Neuron (in vitro differentiated cells): ENCODE measurements around the gene GPD2.

Source experiments
- H2AFZ ChIP-seq: one replicate; pipeline ENCODE4 v1.6.1; 2013; ENCODE audit warnings: low read depth, mild to moderate bottlenecking, inconsistent platforms, low read length, moderate library complexity
- H3K27me3 ChIP-seq: one replicate; pipeline ENCODE4 v1.6.1; 2013; ENCODE audit warnings: low read length; ENCODE audit not compliant: insufficient read depth
- H3K36me3 ChIP-seq: one replicate; pipeline ENCODE4 v1.6.1; 2013; ENCODE audit warnings: low read length; ENCODE audit not compliant: insufficient read depth
- H3K4me1 ChIP-seq: one replicate; pipeline ENCODE4 v1.6.1; 2013; ENCODE audit warnings: low read length; ENCODE audit not compliant: insufficient read depth
- H3K4me3 ChIP-seq: 2 replicates; pipeline ENCODE4 v1.5.1; 2013; ENCODE audit warnings: mild to moderate bottlenecking, low read length, moderate library complexity
- H3K9me3 ChIP-seq: one replicate; pipeline ENCODE4 v1.6.1; 2013; ENCODE audit warnings: low read length

The GPD2 gene

DNA sequence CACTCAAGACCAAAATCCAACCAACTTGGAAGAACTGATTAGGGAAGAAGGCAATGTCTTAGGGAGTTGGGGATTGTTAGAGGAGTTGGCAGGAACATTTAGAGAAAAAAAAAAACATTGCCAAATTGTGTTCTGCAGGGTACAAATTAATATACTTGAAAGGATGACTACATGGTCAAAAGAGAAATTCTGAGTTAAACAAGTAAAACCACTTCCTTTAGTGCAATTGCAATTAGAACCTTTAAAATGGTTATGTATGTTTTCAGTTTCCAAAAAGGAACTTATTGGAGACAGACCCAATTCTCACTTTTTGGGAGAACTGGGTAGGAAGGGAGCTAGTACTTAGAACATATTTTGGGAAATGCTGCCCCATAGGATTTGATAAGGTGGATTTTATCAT, 137.9 kb downstream of the GPD2 start:
- no peak overlapping the region for H2AFZ ChIP-seq

DNA sequence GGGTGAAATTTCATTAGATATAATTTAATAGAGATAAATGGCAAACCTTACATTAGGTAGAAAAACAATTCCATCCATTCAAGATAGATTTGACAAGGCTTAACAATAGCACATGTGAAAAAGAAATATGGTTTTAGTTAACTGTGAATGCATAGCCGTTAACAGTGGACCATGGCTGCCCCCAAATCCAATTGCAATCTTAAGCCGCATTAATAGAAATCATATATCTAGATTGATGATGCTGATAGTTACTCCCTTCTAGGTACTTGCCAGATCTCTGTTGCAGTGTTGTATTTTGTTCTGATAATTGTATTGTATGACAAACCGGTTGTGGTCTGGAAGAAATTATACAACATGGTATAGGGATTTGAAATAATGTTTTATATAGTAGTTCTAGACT, 139.8 kb downstream of the GPD2 start:
- Histone ChIP-seq H3K9me3 (no peaks in the 10 kb centered on the region), H2AFZ (no peak overlapping the region), H3K4me1 (no peaks in the 10 kb centered on the region), H3K27me3 (no peaks in the 10 kb centered on the region), H3K4me3 (no peak overlapping the region), H3K36me3 (no peaks in the 10 kb centered on the region)

More for the DNA sequence above, 137.9 kb downstream of the GPD2 start:
- no peaks in the 10 kb centered on the region for H3K27me3 ChIP-seq
- H3K36me3 ChIP-seq, result no peaks in the 10 kb centered on the region
- H3K4me1 ChIP-seq, result no peaks in the 10 kb centered on the region
- H3K9me3 ChIP-seq, result no peaks in the 10 kb centered on the region
- H3K4me3 ChIP-seq, result no peak overlapping the region

DNA sequence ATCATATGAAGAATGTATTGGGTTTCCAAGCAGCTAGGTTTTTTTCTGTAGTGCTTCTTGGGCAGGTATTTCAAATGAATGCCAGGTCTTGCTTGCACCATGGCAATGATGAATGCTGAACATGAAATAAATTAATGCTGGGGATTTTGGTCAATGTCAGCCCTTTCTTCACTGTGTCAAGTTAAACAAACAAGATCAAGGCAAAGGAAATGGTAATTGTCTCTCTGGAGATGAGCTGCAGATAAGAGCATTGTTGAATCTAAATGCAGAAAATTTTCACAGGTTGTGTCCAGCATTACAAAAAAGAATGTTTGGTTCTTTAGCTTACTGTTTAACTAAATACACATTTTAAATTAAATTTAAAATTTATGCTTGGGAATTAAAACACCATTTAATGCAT, 144.3 kb downstream of the GPD2 start:
- Histone ChIP-seq H3K4me3 (no peak overlapping the region), H3K4me1 (no peaks in the 10 kb centered on the region), H2AFZ (no peak overlapping the region), H3K9me3 (no peaks in the 10 kb centered on the region), H3K36me3 (no peaks in the 10 kb centered on the region), H3K27me3 (no peaks in the 10 kb centered on the region)

DNA sequence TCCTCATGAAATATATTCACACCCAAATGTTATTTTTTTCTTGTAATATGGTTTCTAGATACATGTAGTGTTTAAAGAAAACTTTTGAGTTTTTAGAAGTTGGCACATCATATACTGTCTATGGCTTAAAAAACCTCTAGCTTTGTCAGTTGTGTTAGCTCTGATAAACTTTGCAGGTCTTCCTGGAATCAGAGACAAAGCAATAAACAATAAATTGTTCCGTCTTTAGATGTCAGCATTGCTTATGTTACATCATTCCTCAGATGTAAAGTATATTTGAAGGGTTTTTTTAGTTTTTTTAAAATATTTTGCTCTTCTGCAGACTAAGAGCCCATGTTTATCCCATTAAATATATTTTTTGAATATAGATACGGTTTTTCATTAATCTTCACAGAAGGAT, 145.1 kb downstream of the GPD2 start:
- Histone ChIP-seq H3K27me3 (no peaks in the 10 kb centered on the region), H3K9me3 (no peaks in the 10 kb centered on the region), H3K4me1 (no peaks in the 10 kb centered on the region), H3K4me3 (no peak overlapping the region), H2AFZ (no peak overlapping the region), H3K36me3 (no peaks in the 10 kb centered on the region)

DNA sequence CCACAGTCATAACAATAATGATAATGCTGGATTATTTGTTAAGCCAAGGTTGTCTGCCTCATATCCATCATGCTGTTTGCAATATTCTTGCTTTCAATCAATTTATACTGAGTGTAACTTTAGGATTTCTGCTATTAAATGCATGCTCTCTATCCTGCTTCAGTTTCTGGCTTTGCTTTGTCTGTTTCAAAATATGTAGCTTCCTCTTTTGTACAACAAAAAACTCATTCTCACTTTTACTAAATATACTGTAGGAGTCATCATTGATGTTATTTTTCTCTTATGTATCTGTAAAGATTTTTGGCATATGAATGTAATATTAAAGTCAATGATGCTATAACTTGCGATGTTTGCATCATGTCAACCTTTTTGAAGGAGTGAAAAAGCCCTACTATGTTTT, 149.3 kb downstream of the GPD2 start:
- Histone ChIP-seq H3K9me3 (no peaks in the 10 kb centered on the region), H3K4me3 (no peak overlapping the region), H3K36me3 (no peaks in the 10 kb centered on the region), H2AFZ (no peak overlapping the region), H3K27me3 (no peaks in the 10 kb centered on the region), H3K4me1 (peaks cover 2% of the 10 kb centered on the region)

DNA sequence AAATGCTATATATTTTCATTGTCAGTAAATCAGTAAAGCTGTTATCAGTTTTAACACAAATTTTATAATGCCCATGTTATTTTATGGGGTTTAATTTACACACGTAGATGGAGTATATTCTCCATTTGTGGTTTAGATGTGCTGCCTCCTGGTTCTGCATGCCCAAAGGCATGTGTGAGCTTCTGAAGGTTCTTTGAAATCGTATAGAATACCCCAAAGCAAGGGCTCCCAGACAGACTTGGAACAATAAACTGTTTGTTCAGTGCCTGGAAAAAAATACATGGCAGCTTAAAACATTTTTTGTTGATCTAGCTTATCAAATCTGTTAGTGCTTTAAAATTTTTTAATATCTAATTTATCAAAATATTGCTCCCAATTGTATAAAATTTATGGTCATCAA, 150.4 kb downstream of the GPD2 start:
- H3K36me3 ChIP-seq, result no peaks in the 10 kb centered on the region
- H3K4me1 ChIP-seq, result peaks cover 6% of the 10 kb centered on the region
- H2AFZ ChIP-seq, result no peak overlapping the region
- no peak overlapping the region for H3K4me3 ChIP-seq
- H3K9me3 ChIP-seq, result no peaks in the 10 kb centered on the region
- H3K27me3 ChIP-seq, result no peaks in the 10 kb centered on the region

DNA sequence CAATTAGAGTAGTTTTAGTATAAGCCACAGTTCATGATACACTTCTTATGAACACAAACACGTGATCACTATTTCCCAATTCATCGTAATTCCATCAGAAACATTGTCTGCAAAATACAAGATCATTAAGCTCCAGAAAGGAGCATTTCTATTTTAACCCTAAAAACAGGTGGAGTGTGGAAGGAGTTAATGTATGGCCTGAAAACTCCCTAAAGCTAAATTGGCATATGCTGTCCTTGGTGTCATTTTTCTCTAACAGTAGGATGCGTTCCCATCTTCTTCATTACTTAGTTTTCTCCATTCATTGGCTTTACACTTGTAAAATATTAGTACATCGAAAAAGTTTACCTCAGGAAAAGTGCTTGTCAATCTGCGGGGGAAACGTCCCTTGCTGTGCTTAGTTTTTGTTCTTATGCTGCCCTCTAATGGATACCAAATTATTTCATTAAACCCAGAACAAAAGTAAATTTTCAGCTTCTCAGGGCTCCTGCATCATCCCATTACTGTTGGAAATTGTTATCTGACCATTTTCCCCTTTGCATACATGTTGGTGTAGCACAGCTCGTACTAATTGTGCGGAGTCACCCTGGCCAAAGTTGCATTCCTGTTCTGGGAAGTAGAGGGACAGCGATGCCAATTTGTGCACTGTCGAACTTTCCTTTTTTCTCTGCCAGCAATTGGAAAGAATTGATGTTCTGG, 153.4 kb downstream of the GPD2 start:
- H3K36me3 ChIP-seq, result no peaks in the 10 kb centered on the region
- no peaks in the 10 kb centered on the region for H3K9me3 ChIP-seq
- no peaks in the 10 kb centered on the region for H3K27me3 ChIP-seq
- H3K4me1 ChIP-seq, result peaks cover 22% of the 10 kb centered on the region
- H2AFZ ChIP-seq, result no peak overlapping the region
- no peak overlapping the region for H3K4me3 ChIP-seq

DNA sequence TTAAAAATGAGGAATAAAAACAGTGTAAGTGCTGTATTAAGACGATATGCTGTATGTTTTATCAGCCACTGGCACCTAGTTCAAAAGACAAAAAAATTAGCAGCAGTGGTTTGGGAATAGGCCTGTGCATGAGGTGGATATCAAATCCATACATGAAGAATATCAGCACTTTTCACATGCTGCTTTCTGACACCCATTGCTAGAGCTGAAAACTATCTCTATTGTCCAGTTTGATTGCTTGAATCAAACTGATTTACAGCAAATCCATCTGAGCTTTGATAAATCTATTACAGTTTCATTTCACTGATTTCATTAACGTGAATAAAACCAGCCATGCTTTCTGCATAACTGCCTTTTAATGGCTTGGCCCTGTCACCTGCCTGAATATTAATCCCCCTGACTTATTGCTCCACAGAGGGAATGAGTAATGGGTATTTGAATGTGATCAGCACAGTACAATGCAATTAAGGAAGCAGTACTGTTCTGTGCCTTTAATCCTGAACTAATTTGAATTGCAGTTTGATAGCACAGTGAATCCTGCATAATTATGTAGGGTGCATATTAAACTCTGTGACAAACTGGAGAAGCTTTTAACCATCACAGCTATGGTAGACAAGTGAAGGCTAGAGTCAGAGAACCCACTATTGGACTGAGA, 154.0 kb downstream of the GPD2 start:
- Histone ChIP-seq H3K36me3 (no peaks in the 10 kb centered on the region), H3K4me1 (peaks cover 23% of the 10 kb centered on the region), H3K9me3 (no peaks in the 10 kb centered on the region), H3K4me3 (no peak overlapping the region), H3K27me3 (no peaks in the 10 kb centered on the region), H2AFZ (no peak overlapping the region)

DNA sequence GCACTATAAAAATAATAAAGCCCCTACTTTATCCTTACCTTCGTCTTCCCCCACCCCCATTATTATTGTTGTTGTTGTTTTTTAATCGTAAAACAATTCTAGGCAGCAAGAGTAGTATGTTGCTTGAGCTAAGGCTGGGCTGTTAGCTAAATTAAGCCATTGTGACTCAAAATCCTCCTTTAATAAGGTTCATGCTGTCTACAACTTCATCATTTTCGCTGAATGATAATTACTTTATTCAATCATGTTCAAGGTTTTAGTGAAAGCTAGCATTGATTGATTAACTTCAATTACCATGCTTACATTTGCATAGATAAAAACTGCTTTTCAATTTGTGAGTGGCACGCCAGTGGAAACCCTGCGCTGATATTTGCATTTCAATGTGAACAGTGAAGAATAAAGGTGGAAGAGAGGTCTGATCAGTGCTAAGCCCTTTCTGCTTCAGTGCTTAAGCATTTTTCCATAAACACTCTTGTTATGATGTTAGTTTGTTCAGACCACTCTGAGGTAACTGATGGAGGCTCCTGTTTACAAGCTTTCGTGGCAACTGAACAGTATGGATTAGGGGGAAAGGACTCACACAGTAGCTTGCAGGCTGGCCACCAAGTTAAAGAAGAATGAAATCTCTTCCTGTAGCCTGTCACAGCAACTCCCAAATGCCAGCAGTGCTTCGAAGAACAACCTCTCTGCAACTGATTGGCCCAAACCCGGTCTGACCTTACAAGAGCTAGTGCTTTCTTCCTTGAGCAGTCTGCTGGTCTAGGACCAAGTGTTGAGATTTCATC, 156.8 kb downstream of the GPD2 start:
- no peak overlapping the region for H2AFZ ChIP-seq
- peak overlapping the region; percentile 27 for H3K4me3 ChIP-seq
- no peaks in the 10 kb centered on the region for H3K27me3 ChIP-seq
- H3K9me3 ChIP-seq, result no peaks in the 10 kb centered on the region
- H3K4me1 ChIP-seq, result peaks cover 25% of the 10 kb centered on the region
- H3K36me3 ChIP-seq, result no peaks in the 10 kb centered on the region

DNA sequence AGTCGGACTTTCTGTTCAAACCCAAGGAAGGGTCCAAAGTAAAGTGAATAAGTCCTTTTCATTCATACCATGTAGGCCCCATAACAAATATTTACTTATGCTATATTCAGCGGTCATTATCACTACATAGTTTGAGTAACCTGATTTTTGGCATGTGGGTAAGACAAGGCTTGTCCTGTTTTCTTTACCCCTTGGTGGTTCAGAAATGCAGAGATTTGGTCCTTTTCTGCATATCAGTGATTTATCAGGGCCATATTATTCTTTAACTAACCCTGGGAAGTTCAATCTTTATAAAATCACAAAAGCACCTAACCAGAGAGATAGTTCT, 157.4 kb downstream of the GPD2 start:
- H3K27me3 ChIP-seq, result no peaks in the 10 kb centered on the region
- H2AFZ ChIP-seq, result no peak overlapping the region
- no peaks in the 10 kb centered on the region for H3K36me3 ChIP-seq
- H3K4me1 ChIP-seq, result peaks cover 25% of the 10 kb centered on the region
- no peaks in the 10 kb centered on the region for H3K9me3 ChIP-seq
- H3K4me3 ChIP-seq, result no peak overlapping the region

DNA sequence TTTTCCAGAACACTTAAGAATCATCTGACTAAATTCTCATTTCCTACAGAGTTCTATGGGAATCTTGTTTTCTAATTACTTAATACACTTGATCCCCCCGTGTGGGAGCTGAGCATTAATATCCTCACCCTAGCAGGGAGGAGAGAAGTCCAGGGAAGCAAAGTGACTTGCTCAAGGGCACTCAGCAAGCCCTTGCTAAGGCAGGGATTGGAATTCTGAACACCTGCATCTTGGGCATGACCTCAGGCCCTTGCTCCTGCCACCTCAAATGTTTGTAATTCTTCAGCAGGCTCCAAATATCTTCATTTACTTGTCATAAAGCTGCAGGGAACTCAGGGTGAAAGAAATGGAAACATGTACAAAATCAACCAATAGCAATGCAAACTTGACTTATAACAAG, 162.4 kb downstream of the GPD2 start:
- Histone ChIP-seq H3K27me3 (no peaks in the 10 kb centered on the region), H3K4me3 (no peak overlapping the region), H2AFZ (no peak overlapping the region), H3K4me1 (peaks cover 11% of the 10 kb centered on the region), H3K36me3 (no peaks in the 10 kb centered on the region), H3K9me3 (no peaks in the 10 kb centered on the region)

DNA sequence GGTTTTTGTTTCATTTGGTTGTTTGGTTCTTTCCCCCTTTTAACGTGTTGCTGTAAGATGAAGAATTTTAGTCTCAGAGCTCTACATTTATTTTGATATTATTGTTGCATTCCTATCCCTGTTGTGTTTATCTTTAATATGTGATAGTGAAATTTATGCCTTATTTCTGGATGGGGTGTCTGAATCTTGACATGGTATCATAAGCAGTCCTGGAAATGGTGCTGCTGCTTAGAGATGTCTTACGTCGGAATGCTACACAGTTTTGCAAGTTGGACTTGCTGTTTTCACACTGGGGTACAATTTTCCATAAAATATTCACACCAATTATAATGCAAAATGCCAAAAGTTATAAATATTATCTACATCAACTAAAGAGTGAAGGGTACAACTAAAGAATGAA, 164.0 kb downstream of the GPD2 start:
- peaks cover 5% of the 10 kb centered on the region for H3K4me1 ChIP-seq
- H3K36me3 ChIP-seq, result no peaks in the 10 kb centered on the region
- H3K9me3 ChIP-seq, result no peaks in the 10 kb centered on the region
- H3K27me3 ChIP-seq, result no peaks in the 10 kb centered on the region
- no peak overlapping the region for H3K4me3 ChIP-seq
- H2AFZ ChIP-seq, result no peak overlapping the region

DNA sequence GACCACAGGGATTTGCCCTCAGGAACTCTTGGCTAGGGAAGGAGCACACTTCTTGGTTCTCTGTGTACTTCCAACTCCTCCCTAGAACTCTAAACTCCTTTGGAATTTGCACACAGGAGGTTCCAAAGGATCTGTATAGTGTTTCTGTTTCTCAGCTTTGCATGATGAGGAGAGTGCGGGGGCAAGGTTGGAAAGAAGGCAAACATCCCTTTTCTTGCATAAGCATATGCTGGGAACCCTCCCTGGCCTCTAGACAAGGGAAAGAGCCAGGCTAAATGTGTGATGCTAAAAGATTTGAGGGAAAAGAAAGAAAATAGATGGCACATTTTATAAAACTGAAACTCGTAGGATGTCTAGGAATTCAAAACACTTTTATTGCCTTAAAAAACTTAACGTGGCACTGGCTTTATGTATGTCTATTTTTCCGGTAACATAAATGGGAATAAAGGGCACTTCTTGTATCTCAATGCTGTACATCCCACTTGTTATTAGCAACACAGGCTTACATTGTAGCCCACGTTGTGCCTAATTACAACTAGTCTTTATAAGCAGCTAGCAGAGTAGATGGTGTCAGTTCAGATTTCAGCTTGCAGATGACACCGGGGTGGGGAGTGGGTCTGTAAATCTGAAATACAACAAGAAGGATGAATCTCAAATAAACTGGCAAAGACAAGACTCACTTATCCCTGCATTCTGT, 165.8 kb downstream of the GPD2 start:
- Histone ChIP-seq H2AFZ (no peak overlapping the region), H3K4me1 (peaks cover 3% of the 10 kb centered on the region), H3K27me3 (no peaks in the 10 kb centered on the region), H3K36me3 (no peaks in the 10 kb centered on the region), H3K9me3 (no peaks in the 10 kb centered on the region), H3K4me3 (no peak overlapping the region)
